ENCODE results near the gene FRG1.
"Not testable (repeated sequence)": the region's sequence is repeated elsewhere in the genome, so short reads cannot be mapped to it uniquely, and the experiment has no call there.

Gene FRG1

DNA sequence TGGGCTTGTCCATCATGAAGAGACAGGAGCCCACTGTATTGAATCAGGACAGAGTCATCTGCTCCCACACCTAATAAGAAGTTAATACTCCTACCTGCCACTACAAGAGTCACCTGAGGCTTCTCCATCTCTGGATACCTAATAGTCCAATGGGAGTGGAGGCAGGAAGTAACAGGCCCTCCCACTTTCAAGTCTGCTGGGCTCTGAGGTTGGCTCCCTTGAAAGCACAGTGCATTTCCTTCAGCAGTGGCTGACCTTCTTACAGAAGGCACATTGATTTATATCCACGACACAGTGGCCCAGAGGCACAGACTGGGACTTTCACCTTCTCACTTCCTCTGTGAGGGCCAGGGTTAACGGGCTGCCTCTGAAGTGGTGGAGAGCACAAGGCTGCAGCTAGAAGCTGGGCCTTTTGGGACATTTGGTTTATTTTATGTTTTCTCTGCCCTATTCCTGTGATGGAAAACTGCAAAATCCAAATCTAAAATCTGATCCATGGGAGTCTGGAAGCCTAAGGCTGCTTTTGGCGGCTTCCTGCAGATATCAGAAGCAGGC lies 48.3 kb downstream of the FRG1 start:
- no peak for DNase-seq

DNA sequence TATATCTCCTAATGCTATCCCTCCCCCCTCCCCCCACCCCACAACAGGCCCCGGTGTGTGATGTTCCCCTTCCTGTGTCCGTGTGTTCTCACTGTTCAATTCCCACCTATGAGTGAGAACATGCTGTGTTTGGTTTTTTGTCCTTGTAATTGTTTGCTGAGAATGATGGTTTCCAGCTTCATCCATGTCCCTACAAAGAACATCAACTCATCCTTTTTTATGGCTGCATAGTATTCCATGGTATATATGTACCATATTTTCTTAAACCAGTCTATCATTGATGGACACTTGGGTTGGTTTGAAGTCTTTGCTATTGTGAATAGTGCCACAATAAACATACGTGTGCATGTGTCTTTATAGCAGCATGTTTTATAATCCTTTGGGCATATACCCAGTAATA lies 49.3 kb downstream of the FRG1 start:
- DNase-seq, result not testable (repeated sequence)

Data from activated naive CD4-positive, alpha-beta T cell treated with anti-CD3 and anti-CD28 coated beads, Interleukin-2, amount 50 U/mL, for 16 hours (primary cell).